GM18505 (cell line): ENCODE measurements around the gene AGPAT4.

Experiments used
- ATAC-seq: cut with Tn5 transposase; IDR thresholded peaks from one replicate; pipeline ENCODE4 v1.9.1; 2021; ENCODE audit not compliant: unreplicated experiment
- POLR2A ChIP-seq: IDR thresholded peaks from 4 replicates; pipeline ENCODE4 v1.6.1; 2011; ENCODE audit warnings: borderline replicate concordance; ENCODE audit not compliant: insufficient read depth, insufficient read length; ENCODE audit errors: extremely low read depth

Gene AGPAT4

DNA sequence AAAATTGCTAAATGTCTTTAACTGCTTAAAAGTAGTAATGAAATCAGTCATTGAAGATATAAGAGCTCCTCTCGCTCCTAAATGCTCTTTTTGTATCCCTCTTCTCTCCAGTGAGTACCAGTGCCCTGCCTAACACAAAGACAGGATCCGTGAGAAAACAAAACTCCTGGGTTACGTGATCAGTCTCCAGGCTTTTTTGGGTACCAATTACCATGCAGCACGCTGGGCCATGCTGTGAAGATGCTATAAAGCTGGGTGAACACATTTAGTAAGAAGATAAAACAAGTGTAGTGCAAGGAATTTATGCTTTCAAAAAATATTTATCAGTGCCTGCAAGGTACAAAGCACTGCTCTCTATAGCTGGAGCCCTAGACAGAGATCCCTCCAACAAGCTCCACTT is 66.7 kb downstream of the AGPAT4 start:
- ATAC-seq, result no peak
- no peak for TF ChIP-seq POLR2A

DNA sequence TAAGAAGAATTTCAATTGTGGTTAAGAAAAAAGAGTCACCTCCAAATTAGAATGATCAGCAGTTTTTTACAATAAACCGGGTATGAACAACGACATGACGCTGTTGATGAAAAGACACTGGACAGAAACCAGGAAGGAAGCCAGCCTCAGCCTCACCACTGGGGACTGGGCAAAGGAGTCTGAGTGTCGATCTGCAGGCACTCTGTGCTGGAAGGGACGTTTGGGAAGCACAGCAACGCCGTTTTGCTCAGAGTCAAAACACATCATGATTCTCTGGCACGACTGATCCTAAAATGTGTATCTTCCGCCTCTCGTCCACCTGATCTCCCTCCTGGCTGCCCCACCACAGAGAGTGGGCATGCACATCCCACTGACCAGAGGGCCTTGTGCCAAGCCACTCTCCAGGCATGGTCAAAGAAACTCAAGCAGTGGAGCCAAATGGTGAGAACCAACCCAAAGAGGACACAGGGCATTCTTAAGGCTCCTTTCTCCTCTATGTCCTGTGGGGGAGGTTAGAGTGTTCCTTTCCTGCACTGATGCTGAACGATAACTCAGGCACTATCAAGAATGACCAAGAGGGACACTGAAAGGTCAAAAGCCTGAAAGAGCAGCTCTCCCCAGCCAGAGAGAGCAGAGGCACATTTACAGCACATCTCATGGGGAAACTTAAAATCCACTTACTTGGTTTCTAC is 68.8 kb downstream of the AGPAT4 start:
- no peak for ATAC-seq
- no peak for TF ChIP-seq POLR2A

DNA sequence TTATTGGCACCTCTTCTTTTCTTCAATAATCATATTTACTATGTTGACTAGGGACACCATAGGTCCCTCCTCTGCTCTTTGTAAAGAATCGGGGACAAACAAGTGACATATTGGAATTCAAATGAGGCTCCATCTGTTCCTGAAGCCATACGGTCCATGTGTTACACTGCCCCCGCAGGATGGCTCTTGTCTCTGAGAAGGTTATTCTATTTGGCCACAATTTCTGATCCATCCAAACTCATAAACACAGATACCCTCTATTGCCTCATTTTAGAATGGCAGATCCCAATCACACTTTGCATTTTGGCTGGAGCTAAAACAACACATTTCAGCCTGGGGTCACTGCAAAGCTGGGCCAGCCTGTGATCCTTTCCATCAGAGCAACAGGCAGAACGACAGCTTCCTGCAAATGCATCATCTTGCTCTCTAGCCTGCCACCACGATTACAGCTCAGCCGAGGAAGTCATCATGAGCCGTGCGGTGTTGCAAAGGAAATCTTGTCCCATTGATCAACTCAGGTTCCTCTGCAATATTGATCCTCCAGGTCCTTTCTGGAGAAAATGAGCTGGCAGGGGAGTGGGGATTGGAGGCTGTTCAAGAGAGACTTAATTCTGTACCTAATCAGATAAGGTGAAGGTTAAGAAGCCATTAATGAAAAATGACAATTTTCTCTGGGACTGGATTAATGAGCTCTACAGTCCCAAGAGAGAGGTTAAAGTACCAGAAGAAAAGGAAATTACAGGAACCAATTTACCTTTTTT is 73.1 kb downstream of the AGPAT4 start:
- no peak for ATAC-seq
- no peak for TF ChIP-seq POLR2A

DNA sequence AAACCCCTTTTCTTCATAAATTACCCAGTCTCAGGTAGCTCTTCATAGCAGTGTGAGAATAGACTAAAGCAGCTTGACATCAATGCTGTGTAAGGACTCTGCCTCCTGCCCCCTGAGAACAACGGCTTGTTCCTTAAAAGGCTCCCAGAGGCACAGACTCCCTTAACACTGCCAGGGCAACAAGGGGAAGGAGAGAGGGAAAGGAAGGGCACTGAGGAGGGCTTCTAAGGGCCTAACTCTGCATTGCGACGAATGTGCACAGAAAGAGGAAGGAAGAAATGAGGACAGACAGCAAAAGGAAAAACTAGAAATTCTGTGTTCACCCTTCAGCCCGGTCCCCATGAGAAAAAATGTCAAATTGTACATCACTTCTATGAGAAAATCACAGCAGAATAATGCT is 74.0 kb downstream of the AGPAT4 start:
- no peak for TF ChIP-seq POLR2A
- no peak for ATAC-seq

DNA sequence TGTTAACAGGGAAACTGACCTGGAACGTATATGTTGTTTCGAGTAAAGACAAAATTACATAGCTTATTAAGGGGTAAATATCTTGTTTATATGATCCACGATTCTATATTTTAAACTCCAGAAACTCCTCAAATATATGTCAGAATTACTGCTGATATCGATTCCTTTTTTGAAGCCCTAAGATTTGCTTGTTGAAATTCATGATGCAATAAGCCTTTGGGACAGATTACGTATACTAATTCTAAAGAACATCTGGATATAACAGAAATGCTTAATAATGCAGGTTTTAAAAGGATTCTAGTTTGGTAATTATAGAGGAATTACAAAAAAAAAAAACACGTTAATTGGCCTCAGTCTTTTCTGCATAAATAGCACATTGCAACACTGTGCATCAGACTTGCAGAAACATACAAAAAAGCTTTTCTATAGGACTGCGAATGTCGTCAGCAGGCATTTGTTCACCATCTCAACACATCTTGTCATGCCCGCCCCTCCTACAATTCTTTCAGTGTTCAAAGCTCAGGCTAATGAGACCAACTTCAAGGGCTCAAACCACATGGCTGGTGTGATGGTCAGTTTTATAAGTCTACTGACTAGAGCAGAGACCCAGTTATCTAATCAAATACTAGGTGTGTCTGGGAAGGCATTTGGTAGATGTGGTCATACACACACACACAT is 74.9 kb downstream of the AGPAT4 start:
- ATAC-seq, result no peak
- TF ChIP-seq POLR2A, result no peak

DNA sequence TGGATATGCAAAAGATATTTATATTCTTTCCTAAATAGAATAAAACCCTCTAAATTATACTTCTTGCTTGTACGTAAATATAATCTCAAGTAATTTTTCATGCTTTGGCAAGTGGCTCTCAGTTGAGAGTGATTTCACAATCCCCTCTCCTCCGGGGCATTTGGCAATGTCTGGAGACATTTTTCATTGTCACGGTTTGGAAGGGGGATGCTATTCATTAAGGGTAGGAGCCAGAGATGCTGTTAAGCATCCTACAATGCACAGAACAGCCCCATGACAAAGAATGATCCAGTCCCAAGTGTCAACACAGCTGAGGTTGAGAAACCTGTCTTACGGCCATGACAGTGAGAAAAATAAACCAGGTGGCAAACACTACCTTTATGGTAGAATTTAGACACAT is 75.7 kb downstream of the AGPAT4 start:
- no peak for ATAC-seq
- TF ChIP-seq POLR2A, result no peak

DNA sequence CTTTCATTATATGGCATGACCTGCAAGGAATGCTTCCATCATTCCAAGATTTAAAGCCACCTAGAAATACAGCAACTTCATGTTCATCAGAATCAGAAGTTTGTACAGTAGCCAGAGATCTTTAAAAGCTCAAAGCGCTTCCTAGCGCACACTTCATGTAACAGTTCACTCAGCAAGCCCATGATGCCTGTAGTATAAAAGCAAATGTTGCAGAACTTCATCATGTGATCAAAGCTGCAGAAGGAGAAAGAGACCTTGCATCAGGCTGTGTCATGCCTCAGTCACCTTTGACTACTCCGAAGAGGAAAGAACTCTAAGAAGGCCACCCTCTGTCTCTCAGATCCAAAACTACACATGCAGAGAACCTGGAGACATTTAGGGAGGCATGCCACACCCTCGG is 78.5 kb downstream of the AGPAT4 start:
- TF ChIP-seq POLR2A, result no peak
- no peak for ATAC-seq

DNA sequence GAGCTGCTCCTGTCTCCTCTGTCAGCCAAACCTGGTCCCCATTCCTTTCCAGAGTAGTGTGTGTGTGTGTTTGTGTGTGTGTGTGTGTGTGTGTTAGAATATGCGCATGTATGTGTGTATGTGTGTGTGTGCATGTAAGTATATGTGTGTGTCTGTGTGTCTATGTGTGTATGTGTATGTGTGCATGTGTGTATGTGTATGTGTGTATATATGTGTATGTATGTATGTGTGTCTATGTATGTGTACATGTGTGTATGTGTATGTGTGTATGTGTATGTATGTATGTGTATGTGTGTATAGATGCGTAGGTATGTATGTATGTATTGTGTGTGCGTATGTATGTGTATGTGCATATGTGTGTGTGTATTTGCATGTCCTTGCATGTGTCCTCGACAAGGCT is 79.5 kb downstream of the AGPAT4 start:
- TF ChIP-seq POLR2A, result no peak
- no peak for ATAC-seq

DNA sequence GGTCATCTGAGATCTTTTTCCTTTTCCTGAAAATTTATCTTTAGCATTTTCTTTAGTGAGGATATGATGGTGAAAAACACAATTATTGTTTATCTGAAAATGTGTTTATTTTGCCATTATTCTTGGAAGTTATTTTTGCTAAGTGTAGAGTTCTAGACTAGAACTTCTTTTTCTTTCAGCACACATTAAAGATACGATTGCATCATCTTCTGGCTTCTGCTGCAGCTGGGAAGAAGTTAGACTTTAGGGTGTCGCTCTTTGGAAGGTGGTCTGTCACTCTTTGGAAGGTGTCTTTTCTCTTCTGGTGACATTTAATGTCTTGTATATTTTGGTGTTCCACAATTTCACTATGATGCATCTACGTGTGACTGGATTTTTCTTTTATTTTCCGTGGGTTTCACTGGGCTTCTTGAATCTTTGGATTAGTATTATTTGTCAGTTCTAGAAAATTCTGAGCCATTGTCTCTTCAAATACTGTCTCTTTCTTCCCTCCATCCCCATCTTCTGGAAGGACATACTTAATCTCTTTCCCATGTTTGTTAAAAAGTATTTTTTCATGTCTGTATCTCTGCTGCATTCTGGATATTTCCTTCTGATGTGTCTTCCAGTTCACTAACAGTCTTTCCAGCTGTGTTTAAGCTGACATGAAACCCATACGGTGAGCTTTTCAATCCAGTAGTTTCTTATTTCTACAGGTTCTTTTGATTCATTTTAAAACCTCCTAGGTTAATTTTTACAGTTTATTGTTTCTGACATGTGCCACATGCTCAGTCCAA is 81.0 kb downstream of the AGPAT4 start:
- no peak for ATAC-seq
- no peak for TF ChIP-seq POLR2A

DNA sequence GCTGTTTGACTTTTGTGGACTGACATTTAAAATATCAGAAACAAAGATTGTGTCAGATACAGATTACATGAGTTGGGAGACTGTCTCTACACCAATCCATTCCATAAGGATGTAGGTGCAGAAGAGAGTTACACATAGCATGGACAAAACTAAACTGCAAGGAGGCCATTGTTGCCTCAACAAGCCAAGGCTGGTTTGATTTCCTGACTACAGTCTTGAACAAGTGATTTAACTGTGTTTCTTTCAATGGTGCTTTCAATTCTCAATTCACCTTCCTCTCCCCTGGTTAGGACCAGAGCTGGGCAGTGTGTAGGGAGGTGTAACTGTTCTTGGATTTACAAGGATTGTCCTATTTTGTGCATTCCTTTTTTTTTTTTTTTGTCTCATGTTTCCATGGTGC is 82.2 kb downstream of the AGPAT4 start:
- no peak for TF ChIP-seq POLR2A
- no peak for ATAC-seq

DNA sequence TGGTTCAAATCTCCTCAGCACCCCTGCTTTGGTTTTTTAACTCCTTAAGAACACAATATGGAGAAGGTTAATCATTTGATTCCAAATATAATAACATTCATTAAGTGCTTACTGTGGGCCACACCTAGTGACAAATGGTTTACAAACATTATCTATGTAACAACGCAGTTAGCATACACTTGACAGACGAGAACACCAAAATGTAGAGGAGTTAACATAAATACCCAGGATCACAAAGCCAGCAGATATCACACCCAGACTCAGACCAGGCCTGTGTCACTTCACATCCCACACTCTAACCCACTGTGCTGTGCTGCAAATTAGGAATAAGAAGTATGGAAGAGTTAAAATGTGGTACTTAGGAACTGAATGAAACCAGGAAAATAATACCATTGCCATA is 82.9 kb downstream of the AGPAT4 start:
- TF ChIP-seq POLR2A, result no peak
- no peak for ATAC-seq

DNA sequence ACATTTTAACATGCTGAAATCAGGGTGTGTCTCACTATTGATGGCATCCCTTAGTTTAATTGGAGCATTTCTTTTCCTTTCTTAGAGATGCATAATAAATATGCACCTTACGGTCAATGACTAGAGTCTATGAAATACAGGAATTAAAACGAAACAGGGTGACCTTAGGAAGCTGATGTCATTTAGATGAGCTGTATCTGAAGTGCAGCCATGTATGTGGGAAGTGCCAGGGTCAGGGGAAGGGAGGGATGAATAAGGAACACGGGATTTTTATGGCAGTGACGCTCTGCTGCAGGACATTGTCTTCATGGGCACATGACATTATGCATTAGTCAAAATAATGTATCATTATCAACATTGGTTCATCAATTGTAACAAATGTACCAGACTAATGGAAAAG is 84.0 kb downstream of the AGPAT4 start:
- no peak for TF ChIP-seq POLR2A
- ATAC-seq, result no peak
